VCaP (cell line): ENCODE measurements around the gene TGIF2LX.
"Not testable (repeated sequence)": the region's sequence is repeated elsewhere in the genome, so short reads cannot be mapped to it uniquely, and the experiment has no call there.

Source experiments
- H3K27ac ChIP-seq: fragments of 450-650 bp; 2 replicates; pipeline ENCODE4 v1.5.1; 2017

The TGIF2LX gene

GRCh38 chrX:89921665-89922064 lies at the start of gene TGIF2LX:
Gene TGIF2LX (plus strand): TSS chrX:89921908. CDS start chrX:89922086, 178 bp downstream.
- H3K27ac ChIP-seq: not testable (repeated sequence)

GRCh38 chrX:89922338-89922934 lies 728 bp downstream of the TGIF2LX start:
- H3K27ac ChIP-seq: not testable (repeated sequence)

- not testable (repeated sequence) for H3K27ac ChIP-seq
These were observed 21.4 kb downstream of the TGIF2LX start for GRCh38 chrX:89943077-89943476.

- H3K27ac ChIP-seq: not testable (repeated sequence)
These were observed 43.9 kb downstream of the TGIF2LX start for GRCh38 chrX:89965588-89965987.
